NAMALWA (cell line): ENCODE data around the gene MVK.

Experiments
- DNase-seq: peaks from one replicate; pipeline ENCODE4 v3.0.0-alpha.2; 2015; ENCODE audit warnings: low spot score

Gene MVK

GRCh38 chr12:109567296-109567695 lies 6.3 kb upstream of the MVK start:
- no peak for DNase-seq

- DNase-seq, result no peak
Observed at GRCh38 chr12:109567967-109568366, 5.6 kb upstream of the MVK start.

- no peak for DNase-seq
Observed at GRCh38 chr12:109568486-109568885, 5.1 kb upstream of the MVK start.

- no peak for DNase-seq
Observed at GRCh38 chr12:109571773-109572505, 1.7 kb upstream of the MVK start.

GRCh38 chr12:109572506-109572845 lies 1.1 kb upstream of the MVK start:
- no peak for DNase-seq

GRCh38 chr12:109573914-109574244 lies 285 bp downstream of the MVK start:
- DNase-seq, result no peak

GRCh38 chr12:109575683-109576082 lies 2.1 kb downstream of the MVK start:
- no peak for DNase-seq

GRCh38 chr12:109577311-109577710 lies 3.7 kb downstream of the MVK start:
- DNase-seq, result no peak

- no peak for DNase-seq
Observed at GRCh38 chr12:109578330-109578927, 4.8 kb downstream of the MVK start.

- DNase-seq, result no peak
Observed at GRCh38 chr12:109579639-109580038, 6.0 kb downstream of the MVK start.

GRCh38 chr12:109580272-109580671 lies 6.7 kb downstream of the MVK start:
- DNase-seq, result no peak

- DNase-seq, result no peak
Observed at GRCh38 chr12:109580684-109581333, 7.2 kb downstream of the MVK start.

GRCh38 chr12:109581334-109581691 lies 7.7 kb downstream of the MVK start:
- DNase-seq, result no peak

- DNase-seq, result no peak
Observed at GRCh38 chr12:109581856-109582255, 8.3 kb downstream of the MVK start.

GRCh38 chr12:109582636-109583035 lies 9.0 kb downstream of the MVK start:
- DNase-seq, result no peak

GRCh38 chr12:109583733-109584132 lies 10.1 kb downstream of the MVK start:
- no peak for DNase-seq

- DNase-seq, result no peak
Observed at GRCh38 chr12:109586385-109587296, 13.0 kb downstream of the MVK start.

- no peak for DNase-seq
Observed at GRCh38 chr12:109587921-109588320, 14.3 kb downstream of the MVK start.

GRCh38 chr12:109588461-109589239 lies 15.1 kb downstream of the MVK start:
- DNase-seq, result no peak

GRCh38 chr12:109589240-109589590 lies 15.6 kb downstream of the MVK start:
- DNase-seq, result no peak

GRCh38 chr12:109589691-109590245 lies 16.2 kb downstream of the MVK start:
- no peak for DNase-seq

- no peak for DNase-seq
Observed at GRCh38 chr12:109590566-109590965, 17.0 kb downstream of the MVK start.
